ENCODE measurements around the gene EGFLAM. TPM values are rescaled to one million over a fixed set of nuclear protein-coding genes. Genes with fewer than 3 reads are reported as not detected.

EGFLAM gene
- total and polyA plus RNA-seq, 9 of the 15 experiments (the other 6 are each of a cell fraction or from before 2014, with no cell fraction given), result 0.09 to 2.5 (median 1.0) TPM

DNA sequence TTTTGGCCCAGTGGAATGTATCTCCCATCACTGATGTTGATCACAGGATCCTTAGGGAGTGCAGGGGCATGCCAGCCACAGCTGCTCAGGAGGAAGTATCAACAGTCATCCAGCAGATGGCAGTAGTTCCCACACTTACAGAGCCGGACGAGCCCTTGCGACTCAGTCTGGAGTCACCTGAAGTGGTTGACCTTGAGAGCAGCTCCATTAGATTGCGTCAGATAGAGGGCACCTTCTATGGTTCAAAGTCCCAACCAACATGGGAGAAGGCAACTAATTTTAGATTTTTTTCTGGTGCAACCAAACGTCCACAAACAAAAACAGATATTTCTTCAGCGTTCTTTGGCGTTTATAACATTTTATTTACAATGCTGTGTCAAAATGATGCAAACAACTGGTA lies 124.5 kb downstream of the EGFLAM start (continued):
- TF ChIP-seq ILF3 (IDR thresholded peaks at IDR 0.05; ENCODE audit: borderline replicate concordance), result no peak
- no peak for TF ChIP-seq MBD1 (CRISPR knock-in tag; IDR thresholded peaks at IDR 0.05)
- TF ChIP-seq, protein P1, sequence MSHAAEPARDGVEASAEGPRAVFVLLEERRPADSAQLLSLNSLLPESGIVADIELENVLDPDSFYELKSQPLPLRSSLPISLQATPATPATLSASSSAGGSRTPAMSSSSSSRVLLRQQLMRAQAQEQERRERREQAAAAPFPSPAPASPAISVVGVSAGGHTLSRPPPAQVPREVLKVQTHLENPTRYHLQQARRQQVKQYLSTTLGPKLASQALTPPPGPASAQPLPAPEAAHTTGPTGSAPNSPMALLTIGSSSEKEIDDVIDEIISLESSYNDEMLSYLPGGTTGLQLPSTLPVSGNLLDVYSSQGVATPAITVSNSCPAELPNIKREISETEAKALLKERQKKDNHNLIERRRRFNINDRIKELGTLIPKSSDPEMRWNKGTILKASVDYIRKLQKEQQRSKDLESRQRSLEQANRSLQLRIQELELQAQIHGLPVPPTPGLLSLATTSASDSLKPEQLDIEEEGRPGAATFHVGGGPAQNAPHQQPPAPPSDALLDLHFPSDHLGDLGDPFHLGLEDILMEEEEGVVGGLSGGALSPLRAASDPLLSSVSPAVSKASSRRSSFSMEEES (CRISPR knock-in tag; IDR thresholded peaks at IDR 0.05), result no peak
- TF ChIP-seq MITF (IDR thresholded peaks at IDR 0.05), result no peak
- TF ChIP-seq TRIM28 (IDR thresholded peaks at IDR 0.05), result no peak
- TF ChIP-seq POLR2AphosphoS2 (IDR thresholded peaks at IDR 0.05; ENCODE audit: low read length), result no peak
- TF ChIP-seq ZNF740 (CRISPR knock-in tag; IDR thresholded peaks at IDR 0.05), result no peak
- no peak for TF ChIP-seq ZNF740 (tag; IDR thresholded peaks at IDR 0.05)
- 0 out of 4 replicates have a peak, but pooled peaks of 1 of the 2 experiments have one; percentile 31 for TF ChIP-seq MAZ (CRISPR knock-in tag; conservative IDR thresholded peaks at IDR 0.05 in 1 of 2, IDR thresholded peaks at IDR 0.05 in 1 of 2)
- TF ChIP-seq FOXK2 (conservative IDR thresholded peaks at IDR 0.05 in 1 of 2, IDR thresholded peaks at IDR 0.05 in 1 of 2; ENCODE audit: low read depth in 2 of 2), result no peak
- TF ChIP-seq, protein P2, sequence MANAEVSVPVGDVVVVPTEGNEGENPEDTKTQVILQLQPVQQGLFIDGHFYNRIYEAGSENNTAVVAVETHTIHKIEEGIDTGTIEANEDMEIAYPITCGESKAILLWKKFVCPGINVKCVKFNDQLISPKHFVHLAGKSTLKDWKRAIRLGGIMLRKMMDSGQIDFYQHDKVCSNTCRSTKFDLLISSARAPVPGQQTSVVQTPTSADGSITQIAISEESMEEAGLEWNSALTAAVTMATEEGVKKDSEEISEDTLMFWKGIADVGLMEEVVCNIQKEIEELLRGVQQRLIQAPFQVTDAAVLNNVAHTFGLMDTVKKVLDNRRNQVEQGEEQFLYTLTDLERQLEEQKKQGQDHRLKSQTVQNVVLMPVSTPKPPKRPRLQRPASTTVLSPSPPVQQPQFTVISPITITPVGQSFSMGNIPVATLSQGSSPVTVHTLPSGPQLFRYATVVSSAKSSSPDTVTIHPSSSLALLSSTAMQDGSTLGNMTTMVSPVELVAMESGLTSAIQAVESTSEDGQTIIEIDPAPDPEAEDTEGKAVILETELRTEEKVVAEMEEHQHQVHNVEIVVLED (CRISPR knock-in tag; IDR thresholded peaks at IDR 0.05), result no peak
- peak; percentile 25 to 45; a peak in 2 of 4 replicates for TF ChIP-seq TRIM24 (IDR thresholded peaks at IDR 0.05)
- TF ChIP-seq CSDE1 (IDR thresholded peaks at IDR 0.05), result no peak
- TF ChIP-seq ETS1 (conservative IDR thresholded peaks at IDR 0.05; ENCODE audit: control insufficient read depth, low read depth, low read length), result no peak
- no peak for TF ChIP-seq NR3C1 (CRISPR knock-in tag; IDR thresholded peaks at IDR 0.05)
- no peak for TF ChIP-seq MIER1 (IDR thresholded peaks at IDR 0.05; ENCODE audit: low read depth)
- no peak for TF ChIP-seq WHSC1 (IDR thresholded peaks at IDR 0.05; ENCODE audit: low read length)
- no peak for TF ChIP-seq PPARD (CRISPR knock-in tag; IDR thresholded peaks at IDR 0.05)
- TF ChIP-seq E2F5 (CRISPR knock-in tag; IDR thresholded peaks at IDR 0.05), result no peak
- no peak for TF ChIP-seq U2AF2 (optimal IDR thresholded peaks at IDR 0.05; ENCODE audit: low read depth, low read length)

Data from K562 (cell line).